Right ventricle myocardium superior (tissue), 1 donor: Measurements from ENCODE around the gene TARS1. TPM values are rescaled to one million over a fixed set of nuclear protein-coding genes. Genes with fewer than 3 reads are reported as not detected.

Experiments
- ATAC-seq: fragments of 200-7000 bp; cut with Tn5 transposase; one replicate; pipeline ENCODE4 v1.9.1; 2020; ENCODE audit warnings: mild to moderate bottlenecking; ENCODE audit not compliant: poor library complexity
- DNase-seq: peaks from one replicate; pipeline ENCODE4 v3.0.0-alpha.2; 2020
- intact Hi-C: fragments of 100-400 bp; cut with DNase I; formaldehyde crosslinking; loops from one replicate; pipeline ENCODE4 v1.11.2; 2022
- total RNA-seq: library from RNA; stranded (reverse); fragmentation: NEBNext Ultra II Directional; extraction: Animal tissue kit (Norgen Biotek cat#: 25700); gene quantifications from one replicate; pipeline ENCODE4 v1.2.1, GENCODE V29; 2021
- donor health status: DM: no; HTN: yes; CAD: no; lungs with severe emphysema.

The TARS1 gene
- total RNA-seq, 1 donor from 2014 or later = 63.4 TPM

GRCh38 chr5:33433303-33434240 is 7.2 kb upstream of the TARS1 start:
- intact Hi-C loops = loop anchor here (5.0 to 10.0 kb wide), 2 partner anchors 499 to 531 kb away; no protein-coding TSS in a partner anchor
- no peak for DNase-seq
- no peak for ATAC-seq

- intact Hi-C loops = loop anchor here (10.0 kb wide), 1 partner anchor 529 kb away; no protein-coding TSS in a partner anchor
- peak; percentile 40 for ATAC-seq
- DNase-seq = peak; percentile 47
These were observed 4.8 kb upstream of the TARS1 start for GRCh38 chr5:33435893-33436490.

GRCh38 chr5:33438996-33439395 is 1.8 kb upstream of the TARS1 start:
- intact Hi-C loops = loop anchor here (10.0 kb wide), 1 partner anchor 526 kb away; no protein-coding TSS in a partner anchor
- no peak for DNase-seq
- ATAC-seq = no peak

- DNase-seq = no peak
- intact Hi-C loops = loop anchor here (10.0 kb wide), 2 partner anchors 525 to 1475 kb away; partner anchors contain the start of genes BRIX1 and RAD1
- no peak for ATAC-seq
These were observed 772 bp upstream of the TARS1 start for GRCh38 chr5:33439905-33440481.

GRCh38 chr5:33441241-33442177 is 744 bp downstream of the TARS1 start:
- intact Hi-C loops = loop anchor here (10.0 kb wide), 1 partner anchor 1473 kb away; the partner anchor contains the start of genes BRIX1 and RAD1
- ATAC-seq (peak; percentile 26), DNase-seq (peak; percentile 45)

- no peak for ATAC-seq
- intact Hi-C loops = loop anchor here (10.0 kb wide), 1 partner anchor 1470 kb away; the partner anchor contains the start of genes BRIX1 and RAD1
- DNase-seq = no peak
These were observed 3.8 kb downstream of the TARS1 start for GRCh38 chr5:33444542-33444941.

GRCh38 chr5:33445798-33446197 is 5.0 kb downstream of the TARS1 start:
- DNase-seq = no peak
- intact Hi-C loops = loop anchor here (10.0 kb wide), 1 partner anchor 1469 kb away; the partner anchor contains the start of genes BRIX1 and RAD1
- ATAC-seq = no peak

- DNase-seq = no peak
- ATAC-seq = no peak
- intact Hi-C loops = loop anchor here (10.0 kb wide), 1 partner anchor 1467 kb away; the partner anchor contains the start of genes BRIX1 and RAD1
These were observed 7.4 kb downstream of the TARS1 start for GRCh38 chr5:33448118-33448517.

GRCh38 chr5:33457126-33457525 is 16.4 kb downstream of the TARS1 start:
- intact Hi-C loops = no loop called here
- ATAC-seq (peak; percentile 69), DNase-seq (no peak)

- DNase-seq = no peak
- intact Hi-C loops = no loop called here
- ATAC-seq = no peak
These were observed 17.1 kb downstream of the TARS1 start for GRCh38 chr5:33457817-33458216.

- intact Hi-C loops = no loop called here
- no peak for DNase-seq
These were observed 19.4 kb downstream of the TARS1 start for GRCh38 chr5:33460210-33460609.

GRCh38 chr5:33462456-33462855 is 21.7 kb downstream of the TARS1 start:
- intact Hi-C loops = no loop called here
- no peak for ATAC-seq
- DNase-seq = no peak

More at GRCh38 chr5:33460210-33460609, 19.4 kb downstream of the TARS1 start:
- ATAC-seq = no peak

- intact Hi-C loops = no loop called here
- no peak for ATAC-seq
- DNase-seq = no peak
These were observed 24.4 kb downstream of the TARS1 start for GRCh38 chr5:33465120-33465519.

GRCh38 chr5:33468775-33469435 is 28.1 kb downstream of the TARS1 start:
- intact Hi-C loops = no loop called here
- no peak for ATAC-seq

GRCh38 chr5:33470544-33470943 is 29.8 kb downstream of the TARS1 start:
- no peak for ATAC-seq
- intact Hi-C loops = no loop called here

More at GRCh38 chr5:33468775-33469435, 28.1 kb downstream of the TARS1 start:
- no peak for DNase-seq

GRCh38 chr5:33472805-33473409 is 32.1 kb downstream of the TARS1 start:
- DNase-seq (no peak), ATAC-seq (no peak)
- intact Hi-C loops = no loop called here

More at GRCh38 chr5:33470544-33470943, 29.8 kb downstream of the TARS1 start:
- DNase-seq = no peak

- ATAC-seq (no peak), DNase-seq (no peak)
- intact Hi-C loops = no loop called here
These were observed 33.2 kb downstream of the TARS1 start for GRCh38 chr5:33474004-33474403.
